HepG2 (cell line): ENCODE data around the gene SOX13. TPM values are rescaled to one million over a fixed set of nuclear protein-coding genes. Genes with fewer than 3 reads are reported as not detected.
A peak's percentile ranks its signal among the peaks of the same experiment; 100 is the strongest.

ENCODE experiments used
- CBX2 ChIP-seq, 2 experiments: fragments of 200-600 bp in 1 of 2; sonication (generic); formaldehyde crosslinking in 1 of 2; IDR thresholded peaks; 2 replicates each; pipeline versions ENCODE4 v1.7.0 to v1.8.1; 2018 to 2022; ENCODE audit warnings: low read depth in 2 of 2, low read length in 1 of 2, mild to moderate bottlenecking in 1 of 2, missing genetic modification reagents in 1 of 2
- CENPBD1 ChIP-seq: sonication (generic); formaldehyde crosslinking; IDR thresholded peaks from 2 replicates; pipeline ENCODE4 v1.8.0; 2022; ENCODE audit warnings: missing genetic modification reagents, low read depth, mild to moderate bottlenecking, borderline replicate concordance
- GATAD2A ChIP-seq: IDR thresholded peaks from 2 replicates; pipeline ENCODE4 v1.6.1; 2016
- REXO4 ChIP-seq: sonication (generic); formaldehyde crosslinking; IDR thresholded peaks from 2 replicates; pipeline ENCODE4 v1.8.0; 2022; ENCODE audit warnings: missing genetic modification reagents, mild to moderate bottlenecking, borderline replicate concordance
- SNAPC4 ChIP-seq: sonication (generic); formaldehyde crosslinking; IDR thresholded peaks from 2 replicates; pipeline ENCODE4 v1.4.0; 2020; ENCODE audit warnings: mild to moderate bottlenecking, missing genetic modification reagents
- ZNF124 ChIP-seq: sonication (generic); formaldehyde crosslinking; IDR thresholded peaks from 2 replicates; pipeline ENCODE4 v1.4.0; 2020; ENCODE audit warnings: missing genetic modification reagents
- ZNF629 ChIP-seq: sonication (generic); formaldehyde crosslinking; conservative IDR thresholded peaks from 2 replicates; pipeline ENCODE4 v1.5.0; 2020; ENCODE audit warnings: missing genetic modification reagents
- ZNF777 ChIP-seq: sonication (generic); formaldehyde crosslinking; IDR thresholded peaks from 2 replicates; pipeline ENCODE4 v1.4.0; 2020; ENCODE audit warnings: missing genetic modification reagents
- ZSCAN9 ChIP-seq: IDR thresholded peaks from 2 replicates; pipeline ENCODE4 v1.6.1; 2016; ENCODE audit warnings: borderline replicate concordance
- polyA plus RNA-seq, 8 experiments: library from polyadenylated mRNA; depleted of rRNA in 3 of 8; stranded (reverse) in 7 of 8; unstranded in 1 of 8; fragments of >200 nt; fragmentation: Illumina TruSeq in 4 of 8; extraction: Trizol in 4 of 8; gene quantifications; 2 replicates each; pipeline versions ENCODE4 v1.2.1 to v1.2.3, GENCODE V29; 2011 to 2016; ENCODE audit warnings: low read depth in 4 of 8, missing spikeins in 1 of 8, mixed read lengths in 1 of 8; ENCODE audit not compliant: insufficient read depth in 1 of 8
- total RNA-seq, 5 experiments: library from RNA; depleted of rRNA; stranded (reverse); fragments of >200 nt; fragmentation: Illumina TruSeq; extraction: Trizol; gene quantifications; 2 replicates each; pipeline ENCODE4 v1.2.3, GENCODE V29; 2016; ENCODE audit warnings: low read depth in 1 of 5
- TF ChIP-seq, protein P1 (sequence below): sonication (generic); formaldehyde crosslinking; IDR thresholded peaks from 2 replicates; pipeline ENCODE4 v1.4.0; 2020; ENCODE audit warnings: missing genetic modification reagents
- TF ChIP-seq, protein P2 (sequence below): sonication (generic); formaldehyde crosslinking; IDR thresholded peaks from 2 replicates; pipeline ENCODE4 v1.5.0; 2020; ENCODE audit warnings: mild to moderate bottlenecking, missing genetic modification reagents, moderate library complexity
- TF ChIP-seq, protein P3 (sequence below), 2 experiments: sonication (generic) in 1 of 2; formaldehyde crosslinking in 1 of 2; IDR thresholded peaks; 2 replicates each; pipeline versions ENCODE4 v1.6.1 to v1.9.0; 2014 to 2022; ENCODE audit warnings: antibody characterized with exemption in 1 of 2, borderline replicate concordance in 1 of 2, inconsistent platforms in 1 of 2, low read depth in 1 of 2, missing genetic modification reagents in 1 of 2

The SOX13 gene
- total and polyA plus RNA-seq, 2 of the 13 experiments (the other 11 are each of a cell fraction or from before 2014, with no cell fraction given), result 13.3 to 15.8 TPM

DNA sequence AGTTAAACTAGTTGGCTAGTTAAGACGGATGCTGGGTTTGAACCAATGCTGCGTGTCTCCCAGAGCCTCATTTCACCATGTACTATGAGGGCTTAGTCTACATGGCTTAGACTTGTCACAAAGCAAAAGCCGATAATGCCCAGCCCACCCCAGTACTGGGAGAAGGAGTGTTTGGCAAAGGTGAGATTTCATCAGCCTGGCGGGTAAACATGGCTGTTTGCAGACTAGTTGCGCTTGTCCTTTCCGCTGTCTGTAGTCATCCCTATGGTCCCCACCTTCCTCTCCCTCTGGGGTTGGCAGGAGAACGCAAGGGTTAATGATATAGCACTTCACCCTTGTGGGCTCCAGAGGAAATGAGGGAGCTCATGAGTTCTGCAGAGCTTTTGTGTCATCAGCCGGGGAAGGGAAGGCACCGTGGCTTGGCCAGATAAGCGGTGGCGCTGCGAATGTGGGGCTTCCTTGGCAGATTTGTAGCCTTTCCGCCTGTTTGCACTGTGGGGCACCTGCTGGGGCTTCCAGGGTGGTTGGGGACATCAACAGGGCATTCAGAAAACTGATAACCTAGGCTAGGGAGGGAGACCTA lies 29.2 kb downstream of the SOX13 start (continued):
- TF ChIP-seq ZNF124 (CRISPR knock-in tag) (0 out of 2 replicates have a peak, but pooled peaks have one; percentile 36), ZNF629 (CRISPR knock-in tag) (peak; percentile 22; the same call in 1 of the 2 replicates), CENPBD1 (no peak), CBX2 (IDR thresholded peaks at IDR 0.05; ENCODE audit: low read depth, low read length) (no peak), CBX2 (CRISPR knock-in tag; IDR thresholded peaks at IDR 0.05; ENCODE audit: low read depth) (no peak), ZSCAN9 (CRISPR knock-in tag) (0 out of 2 replicates have a peak, but pooled peaks have one; percentile 32), GATAD2A (CRISPR knock-in tag) (peak; percentile 97), SNAPC4 (CRISPR knock-in tag) (no peak), REXO4 (CRISPR knock-in tag) (no peak), ZNF777 (CRISPR knock-in tag) (no peak)
- TF ChIP-seq, protein P1, sequence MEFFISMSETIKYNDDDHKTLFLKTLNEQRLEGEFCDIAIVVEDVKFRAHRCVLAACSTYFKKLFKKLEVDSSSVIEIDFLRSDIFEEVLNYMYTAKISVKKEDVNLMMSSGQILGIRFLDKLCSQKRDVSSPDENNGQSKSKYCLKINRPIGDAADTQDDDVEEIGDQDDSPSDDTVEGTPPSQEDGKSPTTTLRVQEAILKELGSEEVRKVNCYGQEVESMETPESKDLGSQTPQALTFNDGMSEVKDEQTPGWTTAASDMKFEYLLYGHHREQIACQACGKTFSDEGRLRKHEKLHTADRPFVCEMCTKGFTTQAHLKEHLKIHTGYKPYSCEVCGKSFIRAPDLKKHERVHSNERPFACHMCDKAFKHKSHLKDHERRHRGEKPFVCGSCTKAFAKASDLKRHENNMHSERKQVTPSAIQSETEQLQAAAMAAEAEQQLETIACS (CRISPR knock-in tag), result no peak
- TF ChIP-seq, protein P2, sequence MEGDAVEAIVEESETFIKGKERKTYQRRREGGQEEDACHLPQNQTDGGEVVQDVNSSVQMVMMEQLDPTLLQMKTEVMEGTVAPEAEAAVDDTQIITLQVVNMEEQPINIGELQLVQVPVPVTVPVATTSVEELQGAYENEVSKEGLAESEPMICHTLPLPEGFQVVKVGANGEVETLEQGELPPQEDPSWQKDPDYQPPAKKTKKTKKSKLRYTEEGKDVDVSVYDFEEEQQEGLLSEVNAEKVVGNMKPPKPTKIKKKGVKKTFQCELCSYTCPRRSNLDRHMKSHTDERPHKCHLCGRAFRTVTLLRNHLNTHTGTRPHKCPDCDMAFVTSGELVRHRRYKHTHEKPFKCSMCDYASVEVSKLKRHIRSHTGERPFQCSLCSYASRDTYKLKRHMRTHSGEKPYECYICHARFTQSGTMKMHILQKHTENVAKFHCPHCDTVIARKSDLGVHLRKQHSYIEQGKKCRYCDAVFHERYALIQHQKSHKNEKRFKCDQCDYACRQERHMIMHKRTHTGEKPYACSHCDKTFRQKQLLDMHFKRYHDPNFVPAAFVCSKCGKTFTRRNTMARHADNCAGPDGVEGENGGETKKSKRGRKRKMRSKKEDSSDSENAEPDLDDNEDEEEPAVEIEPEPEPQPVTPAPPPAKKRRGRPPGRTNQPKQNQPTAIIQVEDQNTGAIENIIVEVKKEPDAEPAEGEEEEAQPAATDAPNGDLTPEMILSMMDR (CRISPR knock-in tag), result peak; percentile 26; the same call in 1 of the 2 replicates
- TF ChIP-seq, protein P3, sequence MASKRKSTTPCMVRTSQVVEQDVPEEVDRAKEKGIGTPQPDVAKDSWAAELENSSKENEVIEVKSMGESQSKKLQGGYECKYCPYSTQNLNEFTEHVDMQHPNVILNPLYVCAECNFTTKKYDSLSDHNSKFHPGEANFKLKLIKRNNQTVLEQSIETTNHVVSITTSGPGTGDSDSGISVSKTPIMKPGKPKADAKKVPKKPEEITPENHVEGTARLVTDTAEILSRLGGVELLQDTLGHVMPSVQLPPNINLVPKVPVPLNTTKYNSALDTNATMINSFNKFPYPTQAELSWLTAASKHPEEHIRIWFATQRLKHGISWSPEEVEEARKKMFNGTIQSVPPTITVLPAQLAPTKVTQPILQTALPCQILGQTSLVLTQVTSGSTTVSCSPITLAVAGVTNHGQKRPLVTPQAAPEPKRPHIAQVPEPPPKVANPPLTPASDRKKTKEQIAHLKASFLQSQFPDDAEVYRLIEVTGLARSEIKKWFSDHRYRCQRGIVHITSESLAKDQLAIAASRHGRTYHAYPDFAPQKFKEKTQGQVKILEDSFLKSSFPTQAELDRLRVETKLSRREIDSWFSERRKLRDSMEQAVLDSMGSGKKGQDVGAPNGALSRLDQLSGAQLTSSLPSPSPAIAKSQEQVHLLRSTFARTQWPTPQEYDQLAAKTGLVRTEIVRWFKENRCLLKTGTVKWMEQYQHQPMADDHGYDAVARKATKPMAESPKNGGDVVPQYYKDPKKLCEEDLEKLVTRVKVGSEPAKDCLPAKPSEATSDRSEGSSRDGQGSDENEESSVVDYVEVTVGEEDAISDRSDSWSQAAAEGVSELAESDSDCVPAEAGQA (IDR thresholded peaks at IDR 0.05; ENCODE audit: low read depth), result no peak
- TF ChIP-seq, protein P3 (CRISPR knock-in tag; IDR thresholded peaks at IDR 0.05; ENCODE audit: borderline replicate concordance), result no peak
